ENCODE measurements around the gene CDK6. TPM values are rescaled to one million over a fixed set of nuclear protein-coding genes. Genes with fewer than 3 reads are reported as not detected.

Gene CDK6
- total RNA-seq, 1 experiment from 2014 or later = 41.4 TPM

DNA sequence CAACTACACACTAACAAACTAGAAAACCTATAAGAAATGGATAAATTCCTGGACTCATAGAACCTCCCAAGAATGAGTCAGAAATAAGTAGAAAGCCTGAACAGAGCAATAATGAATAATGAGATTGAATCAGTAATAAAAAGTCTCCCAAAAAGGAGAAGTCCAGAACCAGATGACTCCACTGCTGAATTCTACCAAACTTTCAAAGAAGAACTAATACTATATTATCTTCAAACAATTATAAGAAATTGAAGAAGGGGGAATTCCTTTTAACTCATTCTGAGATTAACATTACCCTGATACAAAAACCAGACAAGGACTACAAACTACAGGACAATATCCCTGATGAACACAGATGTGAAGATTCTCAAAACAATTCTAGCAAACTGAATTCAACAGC lies 47.8 kb upstream of the CDK6 start (continued):
- TF ChIP-seq, protein P1, sequence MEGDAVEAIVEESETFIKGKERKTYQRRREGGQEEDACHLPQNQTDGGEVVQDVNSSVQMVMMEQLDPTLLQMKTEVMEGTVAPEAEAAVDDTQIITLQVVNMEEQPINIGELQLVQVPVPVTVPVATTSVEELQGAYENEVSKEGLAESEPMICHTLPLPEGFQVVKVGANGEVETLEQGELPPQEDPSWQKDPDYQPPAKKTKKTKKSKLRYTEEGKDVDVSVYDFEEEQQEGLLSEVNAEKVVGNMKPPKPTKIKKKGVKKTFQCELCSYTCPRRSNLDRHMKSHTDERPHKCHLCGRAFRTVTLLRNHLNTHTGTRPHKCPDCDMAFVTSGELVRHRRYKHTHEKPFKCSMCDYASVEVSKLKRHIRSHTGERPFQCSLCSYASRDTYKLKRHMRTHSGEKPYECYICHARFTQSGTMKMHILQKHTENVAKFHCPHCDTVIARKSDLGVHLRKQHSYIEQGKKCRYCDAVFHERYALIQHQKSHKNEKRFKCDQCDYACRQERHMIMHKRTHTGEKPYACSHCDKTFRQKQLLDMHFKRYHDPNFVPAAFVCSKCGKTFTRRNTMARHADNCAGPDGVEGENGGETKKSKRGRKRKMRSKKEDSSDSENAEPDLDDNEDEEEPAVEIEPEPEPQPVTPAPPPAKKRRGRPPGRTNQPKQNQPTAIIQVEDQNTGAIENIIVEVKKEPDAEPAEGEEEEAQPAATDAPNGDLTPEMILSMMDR (IDR thresholded peaks at IDR 0.05 in 2 of 3, conservative IDR thresholded peaks at IDR 0.05 in 1 of 3; ENCODE audit: borderline replicate concordance in 1 of 3, insufficient read depth in 1 of 3, low read depth in 2 of 3, low read length in 2 of 3) = no peak
- no peak for TF ChIP-seq ZNF274 (IDR thresholded peaks at IDR 0.05; ENCODE audit: low read depth, low read length)
- no peak for TF ChIP-seq ELF1 (IDR thresholded peaks at IDR 0.05; ENCODE audit: borderline replicate concordance, low read depth)

DNA sequence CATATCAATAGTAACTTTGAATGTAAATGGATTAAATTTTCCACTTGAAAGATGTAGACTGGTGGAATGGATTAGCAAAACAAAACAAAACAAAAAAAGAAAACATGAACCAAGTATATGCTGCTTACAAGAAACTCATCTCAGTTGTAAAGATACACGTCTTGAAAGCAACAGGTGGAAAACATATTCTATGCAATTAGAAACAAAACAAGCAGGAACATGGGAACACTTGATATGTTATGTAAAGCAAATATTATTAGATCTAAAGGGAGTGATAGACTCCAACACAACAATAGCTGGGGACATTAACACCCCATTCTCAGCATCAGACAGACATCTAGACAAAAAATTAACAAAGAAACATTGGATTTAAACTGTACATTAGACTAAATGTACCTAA lies 46.4 kb upstream of the CDK6 start:
- DNase-seq (ENCODE audit: low read depth, low spot score) = no peak
- ChIA-PET CTCF (no interaction called here), POLR2A (no interaction called here), RAD21 (ENCODE audit: low non-redundant PET in 1 of 2, low total read pairs in 2 of 2, uncharacterized antibody in 2 of 2, unreplicated experiment in 2 of 2) (no interaction called here)
- no peaks in the 10 kb centered on the region for H4K20me1 ChIP-seq (ENCODE audit: insufficient read depth)
- no peak overlapping the region for H2AFZ ChIP-seq (ENCODE audit: low read depth, low read length, poor library complexity, severe bottlenecking)
- no peak overlapping the region for H3K4me2 ChIP-seq (ENCODE audit: low read length)
- intact Hi-C loops (cut with micrococcal nuclease) = no loop called here
- H3K27me3 ChIP-seq (ENCODE audit: insufficient read depth, low read length) = no peaks in the 10 kb centered on the region
- no peaks in the 10 kb centered on the region for H3K79me2 ChIP-seq (ENCODE audit: insufficient read depth, low read length)
- no peak overlapping the region for H3K4me3 ChIP-seq (replicated peaks in 1 of 2; ENCODE audit: low read depth in 1 of 2, low read length in 2 of 2)
- no peak for ATAC-seq
- H3K9me3 ChIP-seq (ENCODE audit: control insufficient read depth in 1 of 2, insufficient read depth in 1 of 2, low read depth in 1 of 2, low read length in 2 of 2) = no peaks in the 10 kb centered on the region
- H3K4me1 ChIP-seq (ENCODE audit: control insufficient read depth in 1 of 2, insufficient read depth in 2 of 2, low read length in 2 of 2) = no peaks in the 10 kb centered on the region
- TF ChIP-seq, protein P2, sequence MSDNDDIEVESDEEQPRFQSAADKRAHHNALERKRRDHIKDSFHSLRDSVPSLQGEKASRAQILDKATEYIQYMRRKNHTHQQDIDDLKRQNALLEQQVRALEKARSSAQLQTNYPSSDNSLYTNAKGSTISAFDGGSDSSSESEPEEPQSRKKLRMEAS (IDR thresholded peaks at IDR 0.05) = no peak
- TF ChIP-seq EZH2 (IDR thresholded peaks at IDR 0.05) (no peak), EZH2phosphoT487 (IDR thresholded peaks at IDR 0.05; ENCODE audit: borderline replicate concordance) (no peak), FOSL1 (IDR thresholded peaks at IDR 0.05; ENCODE audit: low read depth) (no peak)
- H3K36me3 ChIP-seq (ENCODE audit: control insufficient read depth in 1 of 2, insufficient read depth in 2 of 2, low read length in 2 of 2) = no peaks in the 10 kb centered on the region
- no peak overlapping the region for H3K9ac ChIP-seq (ENCODE audit: low read length)
- BruUV-seq (replicated peaks) = no TSS peak
- no peak overlapping the region for H3K27ac ChIP-seq (ENCODE audit: low read depth, low read length)
- H3K9me2 ChIP-seq (ENCODE audit: insufficient read depth) = no peaks in the 10 kb centered on the region

Measured in HCT116 (cell line).